Superior temporal gyrus (tissue), 1 donor: ENCODE measurements around the gene MRGPRF.

ENCODE experiments used
- DNase-seq: peaks from one replicate; pipeline ENCODE4 v3.0.0-alpha.2; 2016; ENCODE audit errors: extremely low spot score

MRGPRF gene

GRCh38 chr11:69013009-69013951 is at the start of gene MRGPRF:
Gene MRGPRF, minus strand, starts transcription at chr11:69013246. Its CDS starts 3,345 bp downstream, at chr11:69009901.
- DNase-seq: no peak

- DNase-seq: no peak
Measured at GRCh38 chr11:69062169-69062855, 49.3 kb upstream of the MRGPRF start.

GRCh38 chr11:69061713-69062053 is 48.6 kb upstream of the MRGPRF start:
- no peak for DNase-seq

GRCh38 chr11:69060806-69061712 is 48.0 kb upstream of the MRGPRF start:
- DNase-seq: no peak

- no peak for DNase-seq
Measured at GRCh38 chr11:69059985-69060384, 46.9 kb upstream of the MRGPRF start.

GRCh38 chr11:69059429-69059828 is 46.4 kb upstream of the MRGPRF start:
- no peak for DNase-seq

- DNase-seq: no peak
Measured at GRCh38 chr11:69058511-69059270, 45.6 kb upstream of the MRGPRF start.

- DNase-seq: no peak
Measured at GRCh38 chr11:69057801-69058200, 44.8 kb upstream of the MRGPRF start.

- DNase-seq: no peak
Measured at GRCh38 chr11:69057236-69057635, 44.2 kb upstream of the MRGPRF start.

GRCh38 chr11:69055598-69056516 is 42.8 kb upstream of the MRGPRF start:
- DNase-seq: peak; percentile 20

GRCh38 chr11:69055212-69055586 is 42.2 kb upstream of the MRGPRF start:
- no peak for DNase-seq

- DNase-seq: no peak
Measured at GRCh38 chr11:69054397-69055211, 41.6 kb upstream of the MRGPRF start.

GRCh38 chr11:69053546-69054396 is 40.7 kb upstream of the MRGPRF start:
- DNase-seq: no peak

- no peak for DNase-seq
Measured at GRCh38 chr11:69053169-69053477, 40.1 kb upstream of the MRGPRF start.

GRCh38 chr11:69052343-69053168 is 39.5 kb upstream of the MRGPRF start:
- DNase-seq: no peak

GRCh38 chr11:69051381-69052342 is 38.6 kb upstream of the MRGPRF start:
- no peak for DNase-seq
